Caco-2 (cell line): ENCODE data around the gene C14orf132. TPM values are rescaled to one million over a fixed set of nuclear protein-coding genes. Genes with fewer than 3 reads are reported as not detected.

ENCODE experiments used
- BruUV-seq: library from RNA; stranded (reverse); fragments of 400-500 nt; replicated peaks from 2 replicates; lab custom pipeline; 2021; lab: Mats Ljungman, UMichigan
- CTCF ChIA-PET: fragments of 300-600 bp; sonication (Branson Sonifier 250); formaldehyde crosslinking; loops from one replicate; lab custom pipeline; 2022; ENCODE audit warnings: antibody characterized with exemption; lab: Charles Lee
- POLR2A ChIA-PET: fragments of 300-600 bp; sonication (Branson Sonifier 250); formaldehyde crosslinking; loops from one replicate; lab custom pipeline; 2022; ENCODE audit warnings: antibody characterized with exemption; lab: Charles Lee
- DNase-seq, 2 experiments: peaks; one replicate each; pipeline versions ENCODE4 v3.0.0 to v3.0.0-alpha.2; 2020 to 2022
- H3K27me3 ChIP-seq: replicated peaks from 2 replicates; pipeline ENCODE4 v1.6.0; 2011; ENCODE audit warnings: low read length; ENCODE audit not compliant: control insufficient read depth, insufficient read depth
- H3K36me3 ChIP-seq: 2 replicates; pipeline ENCODE4 v1.5.1; 2011; ENCODE audit warnings: low read length; ENCODE audit not compliant: control insufficient read depth, insufficient read depth
- H3K4me1 ChIP-seq: fragments of 250-450 bp; sonication (Bioruptor Pico); 2 replicates; pipeline ENCODE4 v1.5.1; 2020; ENCODE audit warnings: mild to moderate bottlenecking
- H3K4me3 ChIP-seq: 2 replicates; pipeline ENCODE4 v1.5.1; 2011; ENCODE audit warnings: low read depth, mild to moderate bottlenecking, control low read depth, low read length
- H3K9me3 ChIP-seq: fragments of 250-450 bp; sonication (Bioruptor Pico); 2 replicates; pipeline ENCODE4 v1.5.1; 2020; ENCODE audit warnings: mild to moderate bottlenecking, moderate library complexity
- H3K27ac Mint-ChIP-seq: one replicate; pipeline ENCODE4 v1.8.0; 2022; ENCODE audit warnings: mixed read lengths; ENCODE audit not compliant: unreplicated experiment
- H3K27me3 Mint-ChIP-seq: one replicate; pipeline ENCODE4 v1.8.0; 2022; ENCODE audit warnings: mixed read lengths; ENCODE audit not compliant: insufficient read depth, unreplicated experiment
- H3K36me3 Mint-ChIP-seq: one replicate; pipeline ENCODE4 v1.8.0; 2022; ENCODE audit warnings: mild to moderate bottlenecking, mixed read lengths; ENCODE audit not compliant: insufficient read depth, unreplicated experiment
- H3K4me1 Mint-ChIP-seq: one replicate; pipeline ENCODE4 v1.8.0; 2022; ENCODE audit warnings: low read depth, mixed read lengths; ENCODE audit not compliant: unreplicated experiment
- H3K4me3 Mint-ChIP-seq: one replicate; pipeline ENCODE4 v1.8.0; 2022; ENCODE audit warnings: mild to moderate bottlenecking, moderate library complexity, mixed read lengths; ENCODE audit not compliant: unreplicated experiment
- H3K9me3 Mint-ChIP-seq: one replicate; pipeline ENCODE4 v1.8.0; 2022; ENCODE audit warnings: mixed read lengths; ENCODE audit not compliant: unreplicated experiment
- CTCF ChIP-seq, 2 experiments: fragments of 200-600 bp in 1 of 2; IDR thresholded peaks; 1 replicate in 1 of 2; 2 replicates in 1 of 2; pipeline versions ENCODE4 v1.5.1 to v1.8.0; 2011 to 2022; ENCODE audit warnings: antibody characterized with exemption in 1 of 2, control low read depth in 1 of 2, inconsistent platforms in 1 of 2, low read depth in 1 of 2, low read length in 1 of 2, mild to moderate bottlenecking in 1 of 2, moderate library complexity in 1 of 2; ENCODE audit not compliant: insufficient read depth in 1 of 2, severe bottlenecking in 1 of 2, unreplicated experiment in 1 of 2
- intact Hi-C: fragments of 100-400 bp; cut with micrococcal nuclease; formaldehyde crosslinking; loops from one replicate; pipeline ENCODE4 v1.10.0; 2022; ENCODE audit not compliant: unreplicated experiment
- total RNA-seq: library from RNA; stranded (reverse); gene quantifications from 2 replicates; pipeline ENCODE4 v1.2.3, GENCODE V29; 2022

C14orf132 gene
- total RNA-seq, 1 experiment from 2014 or later: 0.20 TPM

- TF ChIP-seq CTCF (IDR thresholded peaks at IDR 0.05; ENCODE audit: insufficient read depth in 1 of 2, low read depth in 1 of 2, low read length in 1 of 2, severe bottlenecking in 1 of 2, unreplicated experiment in 1 of 2): no peak
- POLR2A ChIA-PET: no interaction called here
- Mint-ChIP-seq H3K4me3 (no peak overlapping the region), H3K27ac (no peak overlapping the region), H3K36me3 (no peaks in the 10 kb centered on the region), H3K4me1 (peaks cover 7% of the 10 kb centered on the region), H3K9me3 (peaks cover 14% of the 10 kb centered on the region), H3K27me3 (no peaks in the 10 kb centered on the region)
- intact Hi-C loops: no loop called here
- CTCF ChIA-PET: interaction anchor here (0.8 kb wide), 1 partner anchor 39 kb away, joined by 6 read pairs; no protein-coding TSS in a partner anchor
- Histone ChIP-seq H3K9me3 (peaks cover 5% of the 10 kb centered on the region; the same call in 1 of the 2 replicates), H3K4me1 (peaks cover 8% of the 10 kb centered on the region), H3K27me3 (no peaks in the 10 kb centered on the region), H3K4me3 (no peak overlapping the region), H3K36me3 (no peaks in the 10 kb centered on the region)
- no TSS peak for BruUV-seq
- no peak for DNase-seq
Measured at GRCh38 chr14:96139879-96140278, 100.7 kb downstream of the C14orf132 start.

- no TSS peak for BruUV-seq
- Histone ChIP-seq H3K4me1 (peaks cover 1% of the 10 kb centered on the region; the same call in 1 of the 2 replicates), H3K36me3 (no peaks in the 10 kb centered on the region), H3K27me3 (no peaks in the 10 kb centered on the region), H3K9me3 (0 out of 2 replicates have a peak, but pooled peaks cover 5% of the 10 kb centered on the region), H3K4me3 (no peak overlapping the region)
- intact Hi-C loops: no loop called here
- Mint-ChIP-seq H3K4me1 (no peaks in the 10 kb centered on the region), H3K27me3 (no peaks in the 10 kb centered on the region), H3K36me3 (no peaks in the 10 kb centered on the region), H3K27ac (no peak overlapping the region), H3K4me3 (no peak overlapping the region), H3K9me3 (peaks cover 7% of the 10 kb centered on the region)
- CTCF ChIA-PET: no interaction called here
- TF ChIP-seq CTCF (IDR thresholded peaks at IDR 0.05; ENCODE audit: insufficient read depth in 1 of 2, low read depth in 1 of 2, low read length in 1 of 2, severe bottlenecking in 1 of 2, unreplicated experiment in 1 of 2): no peak
- DNase-seq: no peak
- POLR2A ChIA-PET: no interaction called here
Measured at GRCh38 chr14:96140952-96141351, 101.8 kb downstream of the C14orf132 start.

Other genes with a start within 250 kb of the C14orf132 start
- gene TUNAR, start 162.5 kb upstream of the C14orf132 start, total RNA-seq: not detected in 2 replicates
- gene BDKRB2, start 165.5 kb downstream of the C14orf132 start, total RNA-seq: 1.4 and 2.0 TPM in 2 replicates
- gene BDKRB1, start 216.8 kb downstream of the C14orf132 start, total RNA-seq: 0.18 TPM in 1 of 2 replicates, not detected in the other